IPS-15b (cell line): Measurements from ENCODE around the gene SLAIN2.

Experiments
- H3K27me3 ChIP-seq: one replicate; pipeline ENCODE4 v1.6.1; 2013; ENCODE audit warnings: low read length; ENCODE audit not compliant: control insufficient read depth, insufficient read depth
- H3K36me3 ChIP-seq: one replicate; pipeline ENCODE4 v1.6.1; 2013; ENCODE audit warnings: low read length; ENCODE audit not compliant: control insufficient read depth, insufficient read depth
- H3K4me1 ChIP-seq: one replicate; pipeline ENCODE4 v1.6.1; 2013; ENCODE audit warnings: mild to moderate bottlenecking, low read length; ENCODE audit not compliant: control insufficient read depth, insufficient read depth
- H3K4me3 ChIP-seq: one replicate; pipeline ENCODE4 v1.5.1; 2013; ENCODE audit warnings: low read depth, low read length
- H3K9ac ChIP-seq: one replicate; pipeline ENCODE4 v1.6.1; 2013; ENCODE audit warnings: low read depth, mild to moderate bottlenecking, low read length
- H3K9me3 ChIP-seq: one replicate; pipeline ENCODE4 v1.6.1; 2013; ENCODE audit warnings: mild to moderate bottlenecking, low read length; ENCODE audit not compliant: control insufficient read depth, insufficient read depth

SLAIN2 gene

DNA sequence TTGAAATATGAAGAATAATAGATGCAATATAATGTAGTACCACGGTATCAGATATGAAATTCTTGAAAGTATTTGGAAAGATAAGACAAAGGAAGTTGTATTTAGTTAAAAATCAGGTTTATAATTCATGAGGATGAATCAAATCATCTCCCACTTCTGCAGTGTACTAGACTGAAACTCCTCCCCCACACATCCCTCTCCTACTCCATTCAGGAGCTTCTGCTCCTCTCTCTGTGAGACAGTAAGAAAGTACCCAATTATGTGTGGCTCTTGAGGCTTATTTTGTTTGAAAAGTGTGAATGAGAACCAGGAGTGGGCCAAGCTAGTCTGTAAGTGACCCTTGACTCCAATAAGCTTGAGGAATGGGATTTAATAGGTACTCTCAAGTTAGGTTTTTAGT lies 9.5 kb downstream of the SLAIN2 start:
- Histone ChIP-seq H3K36me3 (no peaks in the 10 kb centered on the region), H3K4me3 (no peak overlapping the region), H3K27me3 (no peaks in the 10 kb centered on the region), H3K9ac (no peak overlapping the region), H3K4me1 (no peaks in the 10 kb centered on the region), H3K9me3 (no peaks in the 10 kb centered on the region)

DNA sequence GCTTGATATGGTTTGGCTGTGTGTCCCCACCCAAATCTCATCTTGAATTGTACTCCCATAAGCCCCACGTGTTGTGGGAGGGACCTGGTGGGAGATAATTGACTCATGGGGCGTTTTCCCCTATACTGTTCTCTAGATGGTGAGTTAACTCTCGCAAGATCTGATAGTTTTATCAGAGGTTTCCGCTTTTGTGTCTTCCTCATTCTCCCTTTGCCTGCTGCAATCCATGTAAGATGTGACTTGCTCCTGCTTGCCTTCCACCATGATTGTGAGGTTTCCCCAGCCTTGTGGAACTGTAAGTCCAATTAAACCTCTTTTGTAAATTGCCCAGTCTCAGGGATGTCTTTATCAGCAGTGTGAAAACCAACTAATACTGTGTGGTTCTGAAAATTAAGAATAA lies 11.5 kb downstream of the SLAIN2 start:
- Histone ChIP-seq H3K36me3 (no peaks in the 10 kb centered on the region), H3K9me3 (no peaks in the 10 kb centered on the region), H3K4me1 (no peaks in the 10 kb centered on the region), H3K4me3 (no peak overlapping the region), H3K27me3 (no peaks in the 10 kb centered on the region), H3K9ac (no peak overlapping the region)

DNA sequence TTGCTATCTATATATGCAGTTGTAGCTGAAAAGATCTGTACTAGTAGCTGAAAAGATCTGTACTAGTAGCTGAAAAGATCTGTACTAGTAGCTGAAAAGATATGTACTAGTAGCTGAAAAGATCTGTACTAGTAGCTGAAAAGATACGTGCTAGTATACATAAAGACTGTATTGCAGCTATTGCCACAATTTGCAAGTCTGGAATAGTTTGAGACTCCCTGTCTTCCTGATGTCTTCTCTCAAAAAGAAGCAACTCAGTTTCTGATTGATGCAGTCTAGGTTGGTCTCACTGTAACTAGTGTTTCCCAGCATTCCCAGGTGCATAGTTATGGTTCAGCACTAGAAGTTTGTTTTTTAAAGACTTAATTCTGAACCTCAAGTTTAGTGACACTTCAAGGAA lies 15.0 kb downstream of the SLAIN2 start:
- Histone ChIP-seq H3K4me1 (no peaks in the 10 kb centered on the region), H3K4me3 (no peak overlapping the region), H3K9me3 (no peaks in the 10 kb centered on the region), H3K36me3 (no peaks in the 10 kb centered on the region), H3K9ac (no peak overlapping the region), H3K27me3 (no peaks in the 10 kb centered on the region)

DNA sequence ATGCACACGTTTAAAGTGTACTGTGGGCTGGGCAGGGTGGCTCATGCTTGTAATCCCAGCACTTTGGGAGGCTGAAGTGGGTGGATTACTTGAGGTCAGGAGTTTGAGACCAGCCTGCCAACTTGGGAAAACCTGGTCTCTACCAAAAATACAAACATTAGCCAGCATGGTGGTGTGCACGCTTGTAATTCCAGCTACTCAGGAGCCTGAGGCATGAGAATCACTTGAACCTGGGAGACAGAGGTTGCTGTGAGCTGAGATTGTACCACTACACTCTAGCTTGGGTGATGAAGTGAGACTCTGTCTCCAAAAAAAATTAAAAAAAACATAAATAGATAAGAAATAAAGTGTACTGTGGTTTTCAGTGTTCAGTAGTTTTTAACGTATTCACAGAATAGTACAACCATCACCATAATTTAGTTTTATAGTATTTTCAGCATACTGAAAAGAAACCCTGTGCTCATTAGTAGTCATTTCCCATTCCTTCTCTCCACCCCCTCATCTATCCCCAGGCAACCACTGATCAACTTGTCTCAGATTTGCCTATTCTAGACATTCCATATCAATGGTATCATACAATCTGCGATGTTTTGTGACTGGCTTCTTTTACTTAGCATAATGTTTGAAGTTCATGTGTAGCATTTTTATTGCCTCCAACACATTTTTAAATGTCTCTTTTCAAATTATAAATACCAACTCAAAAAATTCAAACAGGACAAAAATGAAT lies 19.1 kb downstream of the SLAIN2 start:
- H3K9me3 ChIP-seq = no peaks in the 10 kb centered on the region
- H3K4me1 ChIP-seq = no peaks in the 10 kb centered on the region
- H3K36me3 ChIP-seq = no peaks in the 10 kb centered on the region
- H3K9ac ChIP-seq = no peak overlapping the region
- no peaks in the 10 kb centered on the region for H3K27me3 ChIP-seq
- H3K4me3 ChIP-seq = no peak overlapping the region

DNA sequence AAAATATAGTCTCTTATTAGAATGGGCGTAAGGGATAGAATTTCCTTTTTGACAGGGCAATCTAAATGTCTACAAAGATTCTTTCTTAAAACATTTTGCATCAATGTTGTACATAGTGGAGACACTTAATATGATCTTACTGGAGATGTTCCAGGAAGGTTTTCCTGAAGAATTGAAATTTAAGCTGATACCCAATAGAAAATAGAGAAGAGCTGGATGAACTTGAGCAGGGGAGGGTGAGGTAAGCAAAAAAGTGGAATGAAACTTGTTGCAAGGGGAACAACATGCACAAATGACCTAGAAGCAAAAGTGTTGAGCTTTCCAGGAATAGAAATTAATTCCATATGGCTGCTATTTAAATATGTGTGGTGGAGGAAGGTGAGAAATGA lies 19.7 kb downstream of the SLAIN2 start:
- no peak overlapping the region for H3K9ac ChIP-seq
- no peak overlapping the region for H3K4me3 ChIP-seq
- no peaks in the 10 kb centered on the region for H3K9me3 ChIP-seq
- H3K36me3 ChIP-seq = no peaks in the 10 kb centered on the region
- no peaks in the 10 kb centered on the region for H3K27me3 ChIP-seq
- H3K4me1 ChIP-seq = no peaks in the 10 kb centered on the region

DNA sequence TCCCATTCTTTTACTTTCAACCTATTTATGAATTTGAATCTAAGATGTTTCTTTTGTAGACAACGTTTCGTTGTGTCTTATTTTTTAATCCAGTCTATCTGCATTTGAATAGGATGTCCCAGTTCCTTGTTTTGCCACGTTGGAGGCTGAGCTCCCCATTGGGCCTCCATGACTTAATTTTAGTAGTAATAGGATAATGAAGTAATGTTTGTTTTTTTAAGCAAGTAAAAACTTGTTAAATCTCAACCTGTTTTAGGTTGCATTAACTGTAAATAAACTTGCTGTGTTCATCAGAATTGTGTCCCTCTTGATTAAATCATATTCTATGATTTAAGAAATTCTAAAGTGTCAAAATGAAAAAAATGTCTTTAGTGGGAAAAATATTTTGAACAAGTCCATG lies 25.3 kb downstream of the SLAIN2 start:
- H3K27me3 ChIP-seq = no peaks in the 10 kb centered on the region
- no peaks in the 10 kb centered on the region for H3K36me3 ChIP-seq
- H3K4me1 ChIP-seq = peaks cover 18% of the 10 kb centered on the region
- no peak overlapping the region for H3K4me3 ChIP-seq
- no peak overlapping the region for H3K9ac ChIP-seq
- no peaks in the 10 kb centered on the region for H3K9me3 ChIP-seq

DNA sequence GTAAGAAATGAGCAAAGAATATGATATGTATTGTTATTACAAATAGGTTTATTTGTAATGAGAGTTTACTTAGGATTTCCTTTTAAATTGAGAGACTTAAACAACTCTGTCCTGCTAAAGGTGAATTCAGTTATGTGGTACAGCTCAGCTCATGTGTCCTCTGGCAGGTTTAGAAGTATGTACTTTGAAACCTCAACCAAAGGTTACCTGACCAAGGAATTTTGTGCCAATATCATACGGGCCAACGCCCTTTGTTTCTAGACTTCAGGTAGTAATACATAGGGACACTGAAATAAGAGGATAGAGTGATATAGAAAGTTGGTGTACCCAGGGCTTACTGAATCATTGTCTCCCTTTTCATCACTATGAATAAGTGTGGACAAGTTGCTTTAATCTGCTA lies 25.7 kb downstream of the SLAIN2 start:
- no peaks in the 10 kb centered on the region for H3K9me3 ChIP-seq
- no peaks in the 10 kb centered on the region for H3K36me3 ChIP-seq
- no peak overlapping the region for H3K9ac ChIP-seq
- no peak overlapping the region for H3K4me3 ChIP-seq
- H3K4me1 ChIP-seq = peaks cover 18% of the 10 kb centered on the region
- H3K27me3 ChIP-seq = no peaks in the 10 kb centered on the region

DNA sequence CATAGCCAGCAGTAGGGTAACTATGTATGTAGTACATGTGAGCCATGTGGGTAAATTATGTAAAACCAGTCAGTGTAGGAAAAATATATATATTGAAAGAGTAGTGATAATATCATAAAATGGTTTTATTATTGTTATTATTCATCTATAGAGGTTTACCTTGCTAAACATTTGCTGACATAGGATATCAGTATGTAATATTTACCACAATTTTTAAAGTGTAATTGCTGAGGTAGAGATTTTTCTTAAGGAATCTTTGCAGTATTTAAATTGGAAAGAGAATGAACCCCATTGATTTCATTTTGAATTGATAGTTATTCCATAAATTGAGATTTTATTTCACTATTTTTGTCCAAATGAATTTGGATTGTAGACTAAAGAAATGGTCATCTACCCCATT lies 27.1 kb downstream of the SLAIN2 start:
- Histone ChIP-seq H3K9me3 (no peaks in the 10 kb centered on the region), H3K36me3 (no peaks in the 10 kb centered on the region), H3K4me3 (no peak overlapping the region), H3K9ac (no peak overlapping the region), H3K4me1 (peaks cover 18% of the 10 kb centered on the region), H3K27me3 (no peaks in the 10 kb centered on the region)

DNA sequence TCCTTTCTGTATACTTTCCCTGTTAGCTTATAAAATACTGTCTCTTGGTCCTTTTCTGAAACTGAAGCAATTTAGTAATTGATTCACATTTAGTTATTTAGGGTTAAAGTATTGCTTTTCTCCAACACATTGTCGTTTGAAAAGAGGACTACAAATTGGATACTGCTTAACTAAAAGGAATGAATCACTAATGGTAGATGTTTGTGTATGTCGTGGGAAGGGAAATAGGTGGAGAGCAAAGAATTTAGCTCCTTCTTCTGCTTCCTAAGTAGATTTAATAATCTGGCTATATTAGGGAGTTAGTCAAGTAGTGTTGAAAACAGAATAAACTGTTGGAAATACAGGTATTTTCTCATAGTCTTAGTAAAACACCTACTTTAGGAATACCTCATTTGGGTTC lies 27.9 kb downstream of the SLAIN2 start:
- Histone ChIP-seq H3K4me1 (peaks cover 18% of the 10 kb centered on the region), H3K27me3 (no peaks in the 10 kb centered on the region), H3K36me3 (no peaks in the 10 kb centered on the region), H3K9ac (no peak overlapping the region), H3K4me3 (no peak overlapping the region), H3K9me3 (no peaks in the 10 kb centered on the region)

DNA sequence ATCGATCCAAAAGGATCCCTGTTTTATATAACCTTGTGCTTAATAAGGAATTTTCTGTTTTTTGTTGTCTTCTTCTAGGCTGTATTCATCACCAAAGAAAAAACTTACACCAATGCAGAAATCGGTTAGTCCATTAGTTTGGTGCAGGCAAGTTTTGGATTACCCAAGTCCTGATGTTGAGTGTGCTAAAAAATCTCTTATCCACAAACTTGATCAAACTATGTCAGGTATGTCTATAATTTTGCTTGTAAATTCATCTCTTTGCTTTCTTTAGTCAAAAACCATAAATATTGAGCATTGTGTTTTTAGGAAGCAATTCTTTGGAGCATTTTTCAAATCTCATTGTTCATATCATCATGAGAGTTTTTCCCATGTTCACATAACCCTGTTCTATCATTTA lies 28.4 kb downstream of the SLAIN2 start:
- Histone ChIP-seq H3K4me1 (peaks cover 18% of the 10 kb centered on the region), H3K9ac (no peak overlapping the region), H3K27me3 (no peaks in the 10 kb centered on the region), H3K9me3 (no peaks in the 10 kb centered on the region), H3K4me3 (no peak overlapping the region), H3K36me3 (no peaks in the 10 kb centered on the region)

DNA sequence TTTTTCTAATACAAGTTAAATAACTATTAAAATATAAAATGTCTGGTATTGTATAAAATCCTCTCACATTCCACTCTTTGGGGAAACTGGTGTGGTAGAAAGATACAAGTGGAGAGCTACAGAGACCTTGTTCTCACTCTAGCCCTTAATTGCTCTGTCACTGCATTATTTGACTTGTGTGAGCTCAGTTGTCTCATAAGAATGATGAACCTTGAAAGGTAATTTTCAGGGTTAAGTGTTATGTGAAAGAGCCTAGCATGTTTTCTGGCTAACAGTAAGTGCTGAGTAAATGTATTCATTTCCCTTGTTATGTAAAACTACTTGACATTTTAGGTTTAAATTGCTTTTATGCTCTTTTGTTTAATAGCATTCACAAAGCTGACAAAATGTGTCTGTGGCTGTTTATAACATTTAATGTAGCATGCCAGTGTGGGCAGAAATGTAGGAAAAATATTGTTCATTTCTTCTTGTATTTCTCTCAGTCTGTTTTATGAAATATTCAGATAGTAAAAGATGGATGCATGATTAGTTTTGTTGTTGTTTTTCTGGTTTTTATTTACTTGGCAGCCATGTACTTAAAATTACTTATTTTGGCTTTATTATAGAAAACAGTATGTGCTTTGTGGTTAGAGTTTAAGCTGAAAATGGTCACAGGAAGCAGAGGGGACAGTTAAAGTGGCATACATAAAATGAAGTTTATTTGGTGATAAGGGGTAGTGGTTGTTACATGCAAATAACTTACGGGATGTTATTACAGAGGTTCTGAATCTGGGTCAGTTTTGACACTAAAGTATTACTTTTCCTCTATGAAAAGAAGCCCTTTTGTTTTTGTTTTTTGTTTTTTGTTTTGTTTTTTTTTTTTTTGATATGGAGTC lies 29.2 kb downstream of the SLAIN2 start:
- Histone ChIP-seq H3K4me3 (no peak overlapping the region), H3K9me3 (no peaks in the 10 kb centered on the region), H3K36me3 (no peaks in the 10 kb centered on the region), H3K9ac (no peak overlapping the region), H3K27me3 (no peaks in the 10 kb centered on the region), H3K4me1 (peaks cover 18% of the 10 kb centered on the region)

DNA sequence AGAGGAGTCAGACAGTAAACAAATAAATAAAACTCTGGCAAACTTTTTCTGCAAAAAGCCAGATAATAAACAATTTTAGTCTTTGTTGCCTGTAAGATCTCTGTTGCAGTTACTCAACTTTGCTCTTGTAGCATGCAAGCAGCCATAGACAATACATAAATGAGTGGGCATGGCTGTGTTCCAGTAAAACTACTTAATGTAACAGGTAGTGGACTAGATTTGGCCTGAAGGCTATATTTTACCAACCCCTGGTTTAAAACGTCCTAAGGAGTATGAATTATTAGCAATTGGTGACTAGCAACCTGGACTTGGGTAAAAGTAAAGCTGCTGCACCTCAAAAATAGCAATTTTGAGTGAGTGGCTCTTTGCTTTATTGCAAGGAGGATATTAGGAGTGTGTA lies 30.9 kb downstream of the SLAIN2 start:
- Histone ChIP-seq H3K4me1 (peaks cover 17% of the 10 kb centered on the region), H3K9me3 (no peaks in the 10 kb centered on the region), H3K4me3 (no peak overlapping the region), H3K9ac (no peak overlapping the region), H3K36me3 (no peaks in the 10 kb centered on the region), H3K27me3 (no peaks in the 10 kb centered on the region)
